HEK293 (cell line): ENCODE results near the gene POM121L2.
A peak's percentile ranks its signal among the peaks of the same experiment; 100 is the strongest.

Source experiments
- GLI2 ChIP-seq: fragments of 450-650 bp; formaldehyde crosslinking; IDR thresholded peaks from 2 replicates; pipeline ENCODE4; 2017; ENCODE audit warnings: missing biosample characterization, missing genetic modification characterization, low read depth, borderline replicate concordance
- GLI4 ChIP-seq: fragments of 450-650 bp; formaldehyde crosslinking; IDR thresholded peaks from 2 replicates; pipeline ENCODE4 v1.5.1; 2016; ENCODE audit warnings: missing biosample characterization, missing genetic modification characterization
- HOXD13 ChIP-seq: sonication (generic); formaldehyde crosslinking; IDR thresholded peaks from 2 replicates; pipeline ENCODE4 v1.8.0; 2022; ENCODE audit warnings: missing genetic modification reagents, borderline replicate concordance
- OVOL3 ChIP-seq: fragments of 450-650 bp; formaldehyde crosslinking; IDR thresholded peaks from 2 replicates; pipeline ENCODE4 v1.5.1; 2016; ENCODE audit warnings: missing biosample characterization, missing genetic modification characterization
- SALL2 ChIP-seq: fragments of 450-650 bp; formaldehyde crosslinking; IDR thresholded peaks from 2 replicates; pipeline ENCODE4 v1.5.0; 2017; ENCODE audit warnings: missing biosample characterization, mild to moderate bottlenecking, missing genetic modification characterization, borderline replicate concordance
- SP7 ChIP-seq: fragments of 450-650 bp; formaldehyde crosslinking; IDR thresholded peaks from 2 replicates; pipeline ENCODE4 v1.5.1; 2016; ENCODE audit warnings: missing biosample characterization, missing genetic modification characterization
- TCF7L2 ChIP-seq: IDR thresholded peaks from 2 replicates; pipeline ENCODE4 v1.6.1; 2011; ENCODE audit warnings: low read depth, mild to moderate bottlenecking, inconsistent platforms, low read length, moderate library complexity, borderline replicate concordance
- TSHZ1 ChIP-seq: fragments of 450-650 bp; formaldehyde crosslinking; IDR thresholded peaks from 2 replicates; pipeline ENCODE4 v1.5.1; 2016; ENCODE audit warnings: missing biosample characterization, missing genetic modification characterization, borderline replicate concordance
- ZBTB11 ChIP-seq: fragments of 450-650 bp; formaldehyde crosslinking; conservative IDR thresholded peaks from 2 replicates; pipeline ENCODE4 v1.5.1; 2016; ENCODE audit warnings: low read depth, missing biosample characterization, missing genetic modification characterization
- ZBTB49 ChIP-seq: fragments of 450-650 bp; formaldehyde crosslinking; IDR thresholded peaks from 2 replicates; pipeline ENCODE4 v1.5.1; 2016; ENCODE audit warnings: missing biosample characterization, missing genetic modification characterization, low read depth
- ZEB2 ChIP-seq: fragments of 450-650 bp; formaldehyde crosslinking; IDR thresholded peaks from 2 replicates; pipeline ENCODE4 v1.5.1; 2016; ENCODE audit warnings: missing biosample characterization, missing genetic modification characterization
- ZFP3 ChIP-seq: fragments of 450-650 bp; formaldehyde crosslinking; IDR thresholded peaks from 2 replicates; pipeline ENCODE4 v1.5.1; 2016; ENCODE audit warnings: low read depth, missing biosample characterization, missing genetic modification characterization
- ZNF10 ChIP-seq: fragments of 450-650 bp; formaldehyde crosslinking; IDR thresholded peaks from 2 replicates; pipeline ENCODE4 v1.5.1; 2017; ENCODE audit warnings: missing biosample characterization, missing genetic modification characterization
- ZNF133 ChIP-seq: fragments of 450-650 bp; formaldehyde crosslinking; IDR thresholded peaks from 2 replicates; pipeline ENCODE4 v1.5.1; 2016; ENCODE audit warnings: missing biosample characterization, missing genetic modification characterization
- ZNF138 ChIP-seq: fragments of 450-650 bp; formaldehyde crosslinking; IDR thresholded peaks from 2 replicates; pipeline ENCODE4 v1.5.1; 2016; ENCODE audit warnings: missing biosample characterization, missing genetic modification characterization, borderline replicate concordance
- ZNF350 ChIP-seq: fragments of 450-650 bp; formaldehyde crosslinking; IDR thresholded peaks from 2 replicates; pipeline ENCODE4 v1.5.0; 2017; ENCODE audit warnings: missing biosample characterization, mild to moderate bottlenecking, missing genetic modification characterization
- ZNF366 ChIP-seq: fragments of 450-650 bp; formaldehyde crosslinking; conservative IDR thresholded peaks from 2 replicates; pipeline ENCODE4 v1.5.1; 2016; ENCODE audit warnings: missing biosample characterization, missing genetic modification characterization
- ZNF394 ChIP-seq: fragments of 450-650 bp; formaldehyde crosslinking; IDR thresholded peaks from 2 replicates; pipeline ENCODE4 v1.5.1; 2016; ENCODE audit warnings: missing biosample characterization, missing genetic modification characterization, mild to moderate bottlenecking, moderate library complexity, borderline replicate concordance
- ZNF580 ChIP-seq: fragments of 450-650 bp; formaldehyde crosslinking; IDR thresholded peaks from 2 replicates; pipeline ENCODE4 v1.5.1; 2016; ENCODE audit warnings: missing biosample characterization, missing genetic modification characterization
- ZNF791 ChIP-seq: fragments of 450-650 bp; formaldehyde crosslinking; IDR thresholded peaks from 2 replicates; pipeline ENCODE4 v1.5.1; 2016; ENCODE audit warnings: missing biosample characterization, missing genetic modification characterization
- ZNF830 ChIP-seq: fragments of 450-650 bp; IDR thresholded peaks from 2 replicates; pipeline ENCODE4 v1.5.0; 2018; ENCODE audit warnings: missing biosample characterization, missing genetic modification characterization, low read depth, mild to moderate bottlenecking, moderate library complexity
- ZNF837 ChIP-seq: fragments of 450-650 bp; formaldehyde crosslinking; IDR thresholded peaks from 2 replicates; pipeline ENCODE4 v1.5.1; 2016; ENCODE audit warnings: missing biosample characterization, missing genetic modification characterization
- ZSCAN23 ChIP-seq: fragments of 450-650 bp; formaldehyde crosslinking; IDR thresholded peaks from 2 replicates; pipeline ENCODE4 v1.5.1; 2016; ENCODE audit warnings: missing biosample characterization, missing genetic modification characterization
- ZSCAN4 ChIP-seq: fragments of 450-650 bp; formaldehyde crosslinking; IDR thresholded peaks from 2 replicates; pipeline ENCODE4 v1.5.1; 2017; ENCODE audit warnings: missing biosample characterization, missing genetic modification characterization
- TF ChIP-seq, protein P1 (sequence below): fragments of 450-650 bp; formaldehyde crosslinking; IDR thresholded peaks from 2 replicates; pipeline ENCODE4 v1.5.1; 2016; ENCODE audit warnings: missing biosample characterization, missing genetic modification characterization

Gene POM121L2

GRCh38 chr6:27297857-27298730 is 14.0 kb downstream of the POM121L2 start (continued):
- TF ChIP-seq, protein P1, sequence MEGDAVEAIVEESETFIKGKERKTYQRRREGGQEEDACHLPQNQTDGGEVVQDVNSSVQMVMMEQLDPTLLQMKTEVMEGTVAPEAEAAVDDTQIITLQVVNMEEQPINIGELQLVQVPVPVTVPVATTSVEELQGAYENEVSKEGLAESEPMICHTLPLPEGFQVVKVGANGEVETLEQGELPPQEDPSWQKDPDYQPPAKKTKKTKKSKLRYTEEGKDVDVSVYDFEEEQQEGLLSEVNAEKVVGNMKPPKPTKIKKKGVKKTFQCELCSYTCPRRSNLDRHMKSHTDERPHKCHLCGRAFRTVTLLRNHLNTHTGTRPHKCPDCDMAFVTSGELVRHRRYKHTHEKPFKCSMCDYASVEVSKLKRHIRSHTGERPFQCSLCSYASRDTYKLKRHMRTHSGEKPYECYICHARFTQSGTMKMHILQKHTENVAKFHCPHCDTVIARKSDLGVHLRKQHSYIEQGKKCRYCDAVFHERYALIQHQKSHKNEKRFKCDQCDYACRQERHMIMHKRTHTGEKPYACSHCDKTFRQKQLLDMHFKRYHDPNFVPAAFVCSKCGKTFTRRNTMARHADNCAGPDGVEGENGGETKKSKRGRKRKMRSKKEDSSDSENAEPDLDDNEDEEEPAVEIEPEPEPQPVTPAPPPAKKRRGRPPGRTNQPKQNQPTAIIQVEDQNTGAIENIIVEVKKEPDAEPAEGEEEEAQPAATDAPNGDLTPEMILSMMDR (tag by site-specific recombination) = no peak
- no peak; the same call in 1 of the 2 replicates for TF ChIP-seq TSHZ1 (tag by site-specific recombination)
- TF ChIP-seq ZFP3 = no peak
- no peak for TF ChIP-seq OVOL3 (tag by site-specific recombination)
- TF ChIP-seq ZNF10 (tag by site-specific recombination) = peak; percentile 28; the same call in 1 of the 2 replicates
- TF ChIP-seq ZNF837 (tag by site-specific recombination) = no peak
- no peak for TF ChIP-seq ZBTB49 (tag by site-specific recombination)
- no peak for TF ChIP-seq SALL2 (tag by site-specific recombination)
- TF ChIP-seq ZNF133 = no peak
- no peak for TF ChIP-seq ZNF830 (tag by site-specific recombination)
- TF ChIP-seq HOXD13 = no peak
- no peak for TF ChIP-seq ZNF350 (tag by site-specific recombination)
- peak; percentile 73 for TF ChIP-seq SP7 (tag by site-specific recombination)
- peak; percentile 57; the same call in 1 of the 2 replicates for TF ChIP-seq ZEB2 (tag by site-specific recombination)
- peak; percentile 80 for TF ChIP-seq ZNF394
- TF ChIP-seq ZSCAN23 = 0 out of 2 replicates have a peak, but pooled peaks have one; percentile 45
- no peak for TF ChIP-seq ZNF366
- TF ChIP-seq GLI2 (tag by site-specific recombination) = no peak
- no peak for TF ChIP-seq ZSCAN4 (tag by site-specific recombination)
- no peak for TF ChIP-seq TCF7L2
- 0 out of 2 replicates have a peak, but pooled peaks have one; percentile 31 for TF ChIP-seq ZBTB11 (tag by site-specific recombination)
- no peak for TF ChIP-seq ZNF138 (tag by site-specific recombination)
- TF ChIP-seq ZNF580 (tag by site-specific recombination) = peak; percentile 90
- peak; percentile 35; the same call in 1 of the 2 replicates for TF ChIP-seq GLI4
- TF ChIP-seq ZNF791 (tag by site-specific recombination) = no peak
